Ascending aorta (tissue), 2 donors: Measurements from ENCODE around the gene NUP107. TPM values are rescaled to one million over a fixed set of nuclear protein-coding genes. Genes with fewer than 3 reads are reported as not detected.
A peak's percentile ranks its signal among the peaks of the same experiment; 100 is the strongest.
"Not testable (repeated sequence)": the region's sequence is repeated elsewhere in the genome, so short reads cannot be mapped to it uniquely, and the experiment has no call there.

Experiments
- DNase-seq, 2 donors: peaks; one replicate each; pipeline ENCODE4 v3.0.0-alpha.2; 2019; ENCODE audit warnings: low spot score in 2 of 2
- H3K27ac ChIP-seq, 2 donors: fragments of 200-600 bp; sonication (generic); one replicate each; pipeline ENCODE4 v1.5.1; 2016 to 2017; ENCODE audit warnings: mild to moderate bottlenecking in 1 of 2
- H3K27me3 ChIP-seq: fragments of 200-600 bp; sonication (generic); one replicate; pipeline ENCODE4 v1.5.1; 2017
- H3K36me3 ChIP-seq, 2 donors: fragments of 200-600 bp; sonication (generic); one replicate each; pipeline ENCODE4 v1.5.1; 2016
- H3K4me1 ChIP-seq, 2 donors: fragments of 200-600 bp; sonication (generic); one replicate each; pipeline ENCODE4 v1.5.1; 2016 to 2017; ENCODE audit warnings: mild to moderate bottlenecking in 1 of 2
- H3K4me3 ChIP-seq, 2 donors: fragments of 200-600 bp; sonication (generic); one replicate each; pipeline ENCODE4 v1.5.1; 2016 to 2017; ENCODE audit warnings: mild to moderate bottlenecking in 1 of 2
- H3K9me3 ChIP-seq, 2 donors: fragments of 200-600 bp; sonication (generic); one replicate each; pipeline ENCODE4 v1.5.1; 2016
- CTCF ChIP-seq, 3 experiments: fragments of 200-600 bp in 2 of 3; fragments of 450-650 bp in 1 of 3; sonication (generic) in 2 of 3; IDR thresholded peaks; one replicate each; pipeline ENCODE4 v1.5.1; 2016 to 2019; ENCODE audit warnings: antibody characterized with exemption in 3 of 3, mild to moderate bottlenecking in 1 of 3, moderate library complexity in 1 of 3
- intact Hi-C: fragments of 100-400 bp; cut with DNase I; formaldehyde crosslinking; loops from one replicate; pipeline ENCODE4 v1.15.1; 2023
- total RNA-seq: library from RNA; depleted of rRNA; stranded (reverse); fragments of >200 nt; gene quantifications from one replicate; pipeline ENCODE4 v1.1.0, GENCODE V29; 2016

NUP107 gene
- total RNA-seq: 4.7 TPM

- H3K27me3 ChIP-seq: no peaks in the 10 kb centered on the region
- H3K36me3 ChIP-seq: peaks cover 6 to 13% of the 10 kb centered on the region in 2 donors
- H3K4me1 ChIP-seq: peaks cover 5 to 7% of the 10 kb centered on the region in 2 donors
- TF ChIP-seq CTCF (IDR thresholded peaks at IDR 0.05): no peak
- DNase-seq: peak; percentile 93 to 99
- intact Hi-C loops: loop anchor here (1.0 to 5.0 kb wide), 6 partner anchors 59 to 355 kb away; partner anchors contain the start of genes MDM1, MDM2, RAP1B and SLC35E3
- H3K27ac ChIP-seq: peak within 1 kb of the TSS; percentile 66 to 69
- H3K4me3 ChIP-seq: peak within 1 kb of the TSS; percentile 69 to 85
- H3K9me3 ChIP-seq: no peaks in the 10 kb centered on the region
Observed at GRCh38 chr12:68686595-68687521, at the start of gene NUP107. Gene NUP107, plus strand, starts transcription at chr12:68686978. Its CDS starts 88 bp downstream, at chr12:68687066.

GRCh38 chr12:68637439-68637838 is 49.3 kb upstream of the NUP107 start:
- H3K4me3 ChIP-seq, DNase-seq, H3K36me3 ChIP-seq, intact Hi-C loops, H3K27me3 ChIP-seq, H3K9me3 ChIP-seq, H3K27ac ChIP-seq: not testable (repeated sequence)
- H3K4me1 ChIP-seq: peaks cover 0 to 26% of the 10 kb centered on the region in 2 donors

- no peaks in the 10 kb centered on the region for H3K27me3 ChIP-seq
- H3K4me3 ChIP-seq: no peak overlapping the region
- peaks cover 0 to 25% of the 10 kb centered on the region in 2 donors for H3K4me1 ChIP-seq
- no peak for DNase-seq
- no peak overlapping the region for H3K27ac ChIP-seq
- TF ChIP-seq CTCF (IDR thresholded peaks at IDR 0.05): no peak
- intact Hi-C loops: no loop called here
- H3K36me3 ChIP-seq: no peaks in the 10 kb centered on the region
- no peaks in the 10 kb centered on the region for H3K9me3 ChIP-seq
Observed at GRCh38 chr12:68638171-68638570, 48.6 kb upstream of the NUP107 start.

- TF ChIP-seq CTCF (IDR thresholded peaks at IDR 0.05): no peak
- no peaks in the 10 kb centered on the region for H3K36me3 ChIP-seq
- no peaks in the 10 kb centered on the region for H3K9me3 ChIP-seq
- H3K4me3 ChIP-seq: no peak overlapping the region
- H3K4me1 ChIP-seq: peaks cover 0 to 24% of the 10 kb centered on the region in 2 donors
- no peaks in the 10 kb centered on the region for H3K27me3 ChIP-seq
- intact Hi-C loops: no loop called here
- no peak for DNase-seq
- no peak overlapping the region for H3K27ac ChIP-seq
Observed at GRCh38 chr12:68638721-68639395, 47.9 kb upstream of the NUP107 start.

GRCh38 chr12:68639396-68639767 is 47.4 kb upstream of the NUP107 start:
- no peaks in the 10 kb centered on the region for H3K9me3 ChIP-seq
- no peak overlapping the region for H3K27ac ChIP-seq
- H3K27me3 ChIP-seq: no peaks in the 10 kb centered on the region
- intact Hi-C loops: no loop called here
- DNase-seq: no peak
- H3K4me1 ChIP-seq: peaks cover 0 to 24% of the 10 kb centered on the region in 2 donors
- no peak for TF ChIP-seq CTCF (IDR thresholded peaks at IDR 0.05)
- H3K4me3 ChIP-seq: no peak overlapping the region
- no peaks in the 10 kb centered on the region for H3K36me3 ChIP-seq

GRCh38 chr12:68641138-68641537 is 45.6 kb upstream of the NUP107 start:
- intact Hi-C loops: no loop called here
- peaks cover 0 to 23% of the 10 kb centered on the region in 2 donors for H3K4me1 ChIP-seq

More at GRCh38 chr12:68641138-68641537, 45.6 kb upstream of the NUP107 start:
- H3K36me3 ChIP-seq: no peaks in the 10 kb centered on the region
- no peak overlapping the region for H3K27ac ChIP-seq
- TF ChIP-seq CTCF (IDR thresholded peaks at IDR 0.05): no peak
- no peaks in the 10 kb centered on the region for H3K9me3 ChIP-seq
- DNase-seq: no peak
- no peaks in the 10 kb centered on the region for H3K27me3 ChIP-seq
- H3K4me3 ChIP-seq: no peak overlapping the region
